HG03064 (cell line): ENCODE results near the gene PAQR7.

Source experiments
- ATAC-seq: cut with Tn5 transposase; IDR thresholded peaks from one replicate; pipeline ENCODE4 v1.9.1; 2021; ENCODE audit warnings: low read depth; ENCODE audit not compliant: unreplicated experiment

Gene PAQR7

DNA sequence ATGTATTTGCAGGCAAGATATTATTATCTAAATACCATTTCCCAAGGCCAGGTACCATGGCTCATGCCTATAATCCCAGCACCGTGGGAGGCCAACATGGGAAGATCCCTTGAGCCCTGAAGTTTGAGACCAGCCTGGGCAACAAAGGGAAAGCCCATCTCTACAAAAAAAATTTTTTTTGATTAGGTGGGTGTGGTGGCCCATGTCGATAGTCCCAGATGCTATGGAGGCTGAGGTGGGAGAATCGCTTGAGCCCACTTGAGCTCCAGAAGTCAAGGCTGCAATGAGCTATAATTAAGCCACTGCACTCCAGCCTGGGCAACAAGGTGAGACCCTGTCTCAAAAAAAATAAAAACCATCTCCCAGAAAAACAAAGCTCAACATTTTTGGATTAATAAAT is 28.5 kb upstream of the PAQR7 start:
- ATAC-seq = no peak

DNA sequence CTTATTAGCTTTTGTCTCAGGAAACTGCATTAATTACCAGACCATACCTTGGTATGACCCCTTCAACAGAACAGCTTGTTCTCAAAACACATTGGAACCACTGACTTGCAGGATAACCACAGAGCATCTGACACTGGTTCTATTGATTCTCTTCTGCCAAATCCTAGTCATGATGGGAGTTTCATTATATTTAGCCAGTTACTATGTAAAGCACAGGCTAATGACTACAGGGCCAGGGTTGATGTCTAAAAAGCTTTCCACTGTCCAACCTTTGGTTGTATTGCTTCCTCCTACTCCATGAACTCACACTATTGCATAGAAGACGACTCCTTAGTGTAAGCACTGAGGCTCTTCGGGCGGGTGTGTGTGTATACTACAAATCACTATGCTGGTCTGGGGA is 27.0 kb upstream of the PAQR7 start:
- ATAC-seq = no peak

DNA sequence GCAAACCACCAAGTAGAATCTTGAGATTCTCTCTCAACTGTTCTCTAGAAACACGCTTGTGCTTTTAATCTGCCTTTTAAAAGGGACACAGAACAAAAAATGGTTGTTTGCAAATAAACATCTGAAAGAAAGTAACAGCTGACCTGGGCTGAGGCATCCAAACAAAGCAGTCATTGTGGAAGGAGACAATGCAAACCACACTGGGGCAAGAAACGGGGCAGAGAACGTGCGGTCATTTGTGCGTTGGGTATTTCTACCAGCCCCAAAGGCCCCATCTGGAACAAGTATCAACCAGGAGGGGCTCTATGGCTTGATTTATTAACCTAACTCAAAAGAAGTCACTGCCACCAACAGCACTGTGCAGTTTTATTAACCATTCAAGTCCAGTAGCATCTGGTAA is 24.7 kb upstream of the PAQR7 start:
- ATAC-seq = no peak

DNA sequence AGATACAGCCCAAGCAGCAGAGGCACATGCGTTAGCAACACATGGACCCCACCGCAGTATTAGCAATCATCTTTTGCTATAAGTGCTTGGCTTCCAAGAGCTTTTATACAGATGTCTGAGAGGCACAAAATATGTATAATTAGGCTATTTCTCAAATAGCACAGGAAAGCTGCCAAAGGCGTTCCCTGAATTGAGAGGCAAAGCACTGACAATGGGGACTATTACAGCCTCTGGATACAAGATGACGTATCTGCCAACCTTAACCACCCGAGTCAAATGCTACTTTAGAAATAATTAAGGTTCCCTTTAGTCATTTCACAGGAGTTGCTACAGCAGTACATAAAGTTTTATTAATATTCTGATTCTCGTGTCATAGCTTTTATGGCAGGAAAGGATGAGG is 24.3 kb upstream of the PAQR7 start:
- no peak for ATAC-seq

DNA sequence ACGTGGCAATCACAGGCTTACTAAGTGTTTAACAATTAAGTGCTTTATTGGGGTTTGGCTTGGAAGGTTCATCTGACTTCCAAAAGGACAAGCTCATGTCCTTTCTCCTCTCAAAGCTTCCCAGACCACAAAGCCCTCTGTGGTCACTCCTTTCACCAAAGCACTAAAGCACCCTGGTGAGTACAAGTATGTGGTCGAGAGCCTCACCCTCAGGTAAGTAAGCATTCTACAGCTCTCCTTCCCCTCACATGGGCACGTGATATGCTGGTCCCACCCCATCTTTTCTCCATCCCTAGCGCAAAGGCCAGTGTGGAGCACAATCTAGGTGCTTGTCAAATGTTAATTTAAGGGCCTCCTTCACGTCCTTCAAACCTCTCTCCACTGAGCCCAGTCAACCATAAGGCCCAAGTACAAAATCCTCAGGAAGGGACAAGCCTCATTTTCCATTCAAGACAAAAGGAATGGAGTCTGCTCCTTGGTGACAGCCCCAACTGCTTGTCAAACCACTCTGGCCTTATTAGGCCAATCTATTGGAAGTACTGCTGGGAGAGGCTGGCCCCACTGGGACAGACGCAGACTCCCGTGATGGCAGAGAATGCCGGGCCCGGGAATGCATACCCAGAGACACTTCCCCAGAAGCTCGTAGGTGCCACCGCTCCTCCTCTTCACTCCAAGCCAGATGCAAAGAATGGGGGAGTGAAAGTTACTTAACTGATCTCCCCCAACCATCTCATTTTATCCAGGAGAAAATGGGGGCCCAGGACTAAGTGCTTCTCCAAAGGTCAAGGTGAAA is 22.9 kb upstream of the PAQR7 start:
- no peak for ATAC-seq

DNA sequence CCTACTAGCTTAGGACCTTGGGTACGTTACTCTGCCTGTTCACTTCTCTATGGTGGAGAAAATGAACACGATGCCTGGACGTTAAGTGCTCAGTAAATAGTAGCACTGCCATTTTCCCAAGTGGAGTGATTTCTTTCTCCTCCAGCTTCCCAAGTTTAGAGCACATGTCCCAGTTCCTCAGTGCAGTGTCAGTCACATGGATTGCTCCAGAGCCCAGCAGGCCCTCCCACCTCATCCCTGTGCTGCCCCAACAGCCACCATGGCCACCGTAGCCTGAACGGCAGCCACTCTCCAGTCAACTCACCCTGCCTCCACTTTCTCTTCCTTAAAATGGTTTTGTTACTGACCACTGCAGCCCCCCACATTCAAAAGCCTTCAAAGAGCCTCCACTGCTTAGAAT is 22.2 kb upstream of the PAQR7 start:
- no peak for ATAC-seq

DNA sequence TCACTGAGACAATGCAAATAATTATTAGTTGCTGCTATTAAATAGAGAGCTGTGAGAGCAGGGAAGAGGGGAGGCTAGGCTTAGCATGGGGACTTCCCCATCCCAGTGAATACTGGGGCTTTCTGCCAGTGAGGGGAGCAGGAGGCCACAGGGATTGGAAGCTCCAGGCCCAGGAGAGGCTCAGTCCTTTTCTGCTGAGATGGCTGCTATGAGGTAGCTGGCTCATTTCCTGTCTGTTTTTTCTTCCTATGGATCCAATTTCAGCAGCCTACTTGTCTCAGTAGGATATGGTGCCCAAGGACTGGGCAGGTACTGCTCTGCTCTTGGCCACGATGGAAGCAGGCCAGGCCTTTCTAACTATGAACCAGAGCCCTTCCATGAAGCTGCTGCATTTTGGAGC is 20.8 kb upstream of the PAQR7 start:
- ATAC-seq = no peak

DNA sequence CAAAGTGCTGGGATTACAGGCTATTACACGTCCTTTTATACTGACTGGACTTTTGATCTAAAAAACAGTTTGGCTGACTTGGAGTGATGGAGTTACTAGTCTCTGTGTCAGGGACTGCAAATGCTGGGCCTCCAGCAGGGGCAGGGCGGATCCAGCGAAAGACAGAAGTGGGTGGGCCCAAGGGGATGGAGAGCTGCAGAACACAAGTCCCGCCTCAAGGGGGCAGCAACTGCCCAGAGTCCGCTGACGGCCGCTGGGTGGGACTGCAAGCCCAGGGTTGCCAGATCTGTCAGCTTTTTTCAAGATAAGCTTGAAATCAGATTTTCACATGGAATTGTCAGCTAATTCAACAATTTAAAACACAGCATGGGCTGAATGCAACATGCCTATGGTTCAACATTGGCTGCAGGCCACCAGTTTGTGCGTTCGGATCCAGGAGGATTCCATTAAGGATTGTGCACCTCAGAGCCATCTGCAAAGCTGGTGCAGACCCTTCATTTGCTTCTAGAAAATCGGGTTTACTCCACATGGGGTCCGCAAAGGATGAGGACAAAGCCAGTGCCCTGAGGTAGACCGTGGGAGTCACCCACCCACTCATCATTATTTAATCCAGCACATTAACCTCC is 20.0 kb upstream of the PAQR7 start:
- ATAC-seq = no peak

DNA sequence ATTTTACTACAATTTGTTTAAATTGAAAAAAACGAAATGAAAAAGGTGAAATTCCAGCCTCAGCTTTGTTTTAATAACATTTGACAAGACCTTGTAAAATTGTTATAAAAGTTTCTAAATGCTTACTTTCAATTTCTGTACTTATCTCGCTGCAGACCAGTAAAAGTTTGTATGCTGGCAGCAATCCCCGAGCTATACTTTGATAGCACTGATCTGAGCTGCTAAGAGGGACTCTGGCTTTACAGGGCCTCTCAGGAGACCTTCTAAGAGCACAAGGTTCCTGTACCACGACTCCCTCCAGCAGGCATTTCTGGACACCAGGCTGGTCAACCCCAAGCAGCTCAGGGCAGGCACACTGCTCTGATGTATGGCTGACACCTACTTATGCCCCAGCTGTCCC is 17.6 kb upstream of the PAQR7 start:
- ATAC-seq = no peak

DNA sequence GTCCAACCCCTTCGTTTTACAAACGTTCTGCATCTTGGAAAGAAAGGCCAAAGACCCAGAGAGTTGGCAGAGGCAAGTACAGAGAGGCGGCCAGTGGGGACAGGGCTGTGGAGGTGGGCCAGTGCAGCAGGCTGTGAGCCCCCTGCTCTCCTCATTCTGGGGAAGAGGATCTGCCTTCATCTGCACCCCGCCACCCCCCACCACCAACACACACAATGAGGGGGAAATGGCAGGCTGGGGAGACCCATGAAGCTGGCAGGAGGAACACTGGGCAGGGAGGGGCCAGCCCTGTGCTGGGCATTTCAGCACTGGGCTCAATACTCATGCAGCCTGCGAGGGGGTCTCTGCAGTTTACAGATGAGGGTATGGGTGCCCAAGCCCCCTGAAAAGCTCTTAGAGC is 16.1 kb upstream of the PAQR7 start:
- no peak for ATAC-seq

DNA sequence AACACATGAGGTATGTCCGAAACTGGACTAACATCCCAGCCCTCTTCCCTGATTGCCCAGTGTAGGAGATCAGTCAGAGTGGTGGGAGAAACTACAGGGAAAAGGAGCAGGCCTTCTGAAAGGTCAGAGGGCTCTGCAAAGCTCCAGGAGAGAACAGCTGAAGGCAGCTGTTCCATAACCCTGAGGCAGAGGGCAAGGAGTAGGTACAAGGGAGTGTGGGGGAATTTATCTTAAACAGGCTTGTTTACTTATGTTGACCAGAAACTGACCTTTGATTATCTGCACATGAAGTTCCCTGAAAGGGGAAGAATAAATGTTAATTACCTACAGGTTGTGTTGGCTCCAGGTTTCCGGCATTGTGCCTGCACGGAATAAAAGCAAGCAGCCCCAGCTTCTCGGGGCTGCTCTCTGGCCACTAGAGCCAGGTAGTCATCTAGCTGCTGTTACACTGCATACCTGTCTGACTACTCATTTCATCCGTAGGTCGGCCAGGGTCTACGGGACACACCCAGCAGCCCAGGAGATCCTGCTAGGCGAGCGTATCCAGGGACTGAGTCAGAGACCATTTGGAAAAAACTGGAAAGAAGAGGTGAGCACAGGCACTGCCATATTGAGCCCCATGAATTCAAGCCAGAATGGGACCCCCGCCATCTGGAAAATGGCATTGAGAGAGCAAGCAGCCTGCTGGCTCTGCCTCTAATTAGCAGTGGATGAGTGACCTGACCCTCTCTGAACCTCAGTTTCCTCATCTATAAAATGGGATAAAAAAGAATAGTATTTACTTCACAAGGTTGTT is 14.9 kb upstream of the PAQR7 start:
- ATAC-seq = no peak

DNA sequence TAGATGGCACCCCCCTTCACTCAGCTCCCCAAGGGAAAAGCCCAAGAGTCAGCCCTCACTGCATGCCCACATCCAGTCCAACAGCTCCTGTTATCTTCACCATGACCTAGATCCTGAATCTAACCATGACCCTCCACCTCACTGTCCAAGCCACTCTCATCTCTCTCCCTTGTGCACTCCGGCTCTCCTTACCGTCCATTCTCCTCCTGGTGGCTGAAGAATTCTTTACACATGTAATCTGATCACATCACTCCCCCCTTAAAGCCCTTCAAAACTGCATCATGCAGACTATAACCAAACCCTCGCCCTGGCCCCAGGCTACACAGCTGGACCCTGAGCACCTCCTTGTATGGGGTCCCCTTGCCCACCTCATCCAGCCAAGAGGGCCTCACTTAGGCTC is 14.0 kb upstream of the PAQR7 start:
- ATAC-seq = no peak

DNA sequence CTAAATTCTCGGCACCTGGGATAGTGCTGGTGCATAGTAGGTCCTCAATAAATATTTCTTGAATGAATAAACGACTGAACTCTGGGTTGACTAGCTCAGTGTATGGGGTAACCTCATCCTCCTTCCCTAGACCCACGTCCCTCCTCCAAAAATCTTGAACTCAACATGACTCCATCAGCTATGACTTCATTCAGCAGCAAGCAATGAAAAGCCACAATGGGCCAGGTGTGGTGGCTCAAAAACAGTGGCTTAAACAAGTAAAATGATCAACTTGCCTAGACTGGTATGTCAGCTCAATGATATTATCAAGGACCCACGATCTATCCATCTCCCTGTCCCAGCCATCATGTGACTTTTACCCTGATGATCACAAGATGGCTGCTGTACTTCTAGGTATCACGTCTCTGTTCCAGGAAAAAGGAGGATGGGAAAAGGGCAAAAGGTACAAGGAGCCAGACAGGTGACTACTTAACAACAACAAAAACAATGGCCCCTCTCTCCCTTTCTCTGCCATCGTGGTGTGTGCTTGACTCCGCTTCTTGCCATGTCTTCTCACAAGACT is 13.0 kb upstream of the PAQR7 start:
- ATAC-seq = no peak

DNA sequence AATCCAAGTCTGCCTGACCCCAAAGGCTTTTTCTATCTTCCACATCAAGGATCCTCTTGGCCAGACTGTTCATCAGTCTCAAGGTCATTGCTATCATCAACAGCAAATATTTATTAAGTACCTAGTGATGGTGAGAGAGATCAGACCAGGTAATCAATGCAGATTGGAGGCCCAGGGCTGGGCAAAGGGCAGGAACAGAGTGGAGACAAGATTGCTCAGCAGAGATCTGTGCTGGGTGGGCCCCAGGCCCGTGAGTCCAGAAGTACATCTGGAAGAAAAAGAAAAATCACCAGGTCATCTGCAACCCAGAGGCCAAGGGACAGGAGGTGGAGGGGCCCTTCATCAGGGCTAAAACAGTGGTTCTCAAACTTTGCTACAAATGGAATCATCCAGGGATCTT is 10.1 kb upstream of the PAQR7 start:
- no peak for ATAC-seq

DNA sequence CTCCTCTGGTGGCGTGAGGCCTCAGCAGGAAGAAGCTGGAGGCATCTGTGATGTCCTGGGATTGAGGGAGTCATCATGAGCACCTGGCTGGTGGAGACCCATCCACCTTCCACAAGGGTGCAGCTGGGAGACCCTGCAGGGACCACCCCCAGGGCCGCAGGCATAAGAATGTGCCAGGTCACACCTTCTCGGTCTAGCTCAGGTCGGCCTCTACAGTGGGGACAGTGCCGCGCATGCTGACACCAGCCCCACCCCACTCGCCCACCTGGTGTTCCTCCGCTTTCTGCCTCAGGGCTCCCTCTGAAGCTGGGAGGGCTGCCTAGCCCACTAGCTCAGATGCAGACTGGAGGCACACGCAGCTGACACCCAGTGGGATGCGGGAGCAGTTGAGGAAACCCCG is 5.8 kb upstream of the PAQR7 start:
- ATAC-seq = no peak

DNA sequence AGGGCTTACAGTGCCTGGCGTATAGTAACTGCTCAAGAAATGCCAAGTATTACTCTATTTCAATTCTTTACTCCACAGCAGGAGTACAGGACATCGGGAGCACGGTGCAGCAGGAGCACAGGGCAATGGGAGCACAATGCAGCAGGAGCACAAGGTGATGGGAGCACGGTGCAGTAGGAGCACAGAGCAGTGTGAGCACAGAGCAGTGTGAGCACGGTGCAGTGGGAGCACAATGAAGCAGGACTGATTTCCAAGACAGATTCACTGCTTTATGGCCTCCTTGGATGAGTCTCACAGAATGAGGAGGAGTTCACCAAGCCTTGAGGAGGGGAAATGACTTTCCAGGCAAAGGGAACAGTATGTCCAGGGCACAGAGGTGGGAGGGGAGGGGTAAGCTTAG is 5.0 kb upstream of the PAQR7 start:
- no peak for ATAC-seq

DNA sequence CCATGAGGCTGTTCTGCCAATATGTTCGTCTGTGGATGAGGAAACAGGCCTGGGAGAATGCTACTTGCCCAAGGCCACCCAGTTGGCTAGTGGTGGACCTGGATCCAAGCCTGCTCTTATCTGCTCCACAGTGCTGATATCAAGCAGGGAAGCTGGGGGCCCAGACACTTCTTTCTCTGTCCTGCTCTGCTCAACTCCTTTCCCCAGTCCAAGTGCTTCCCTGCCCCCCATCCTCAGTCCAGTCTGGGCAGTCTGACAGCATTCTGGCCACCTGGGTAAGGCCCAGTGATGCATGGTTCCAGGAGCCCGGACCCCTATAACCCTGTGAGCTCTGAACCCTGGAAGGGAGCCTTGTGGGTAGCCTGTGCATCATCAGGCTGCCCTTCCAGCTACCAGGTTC is 4.2 kb upstream of the PAQR7 start:
- no peak for ATAC-seq

DNA sequence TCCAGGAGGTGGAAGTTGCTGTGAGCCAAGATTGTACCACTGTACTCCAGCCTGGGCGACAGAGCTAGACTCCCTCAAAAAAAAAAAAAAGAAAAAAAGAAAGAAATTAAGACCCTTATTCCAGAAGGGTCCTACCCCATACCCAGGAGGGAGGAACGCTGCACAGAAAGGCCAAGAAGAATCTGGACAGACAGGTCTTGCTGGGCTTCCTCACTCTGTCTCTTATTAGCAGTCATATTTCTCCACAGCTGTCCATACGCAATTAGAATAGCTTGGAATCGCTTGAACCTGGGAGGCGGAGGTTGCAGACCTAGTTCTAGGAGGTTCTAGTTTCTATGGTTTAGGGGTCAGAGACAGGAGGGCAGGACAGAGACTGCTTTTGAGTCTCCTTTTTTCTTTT is 3.2 kb upstream of the PAQR7 start:
- no peak for ATAC-seq

DNA sequence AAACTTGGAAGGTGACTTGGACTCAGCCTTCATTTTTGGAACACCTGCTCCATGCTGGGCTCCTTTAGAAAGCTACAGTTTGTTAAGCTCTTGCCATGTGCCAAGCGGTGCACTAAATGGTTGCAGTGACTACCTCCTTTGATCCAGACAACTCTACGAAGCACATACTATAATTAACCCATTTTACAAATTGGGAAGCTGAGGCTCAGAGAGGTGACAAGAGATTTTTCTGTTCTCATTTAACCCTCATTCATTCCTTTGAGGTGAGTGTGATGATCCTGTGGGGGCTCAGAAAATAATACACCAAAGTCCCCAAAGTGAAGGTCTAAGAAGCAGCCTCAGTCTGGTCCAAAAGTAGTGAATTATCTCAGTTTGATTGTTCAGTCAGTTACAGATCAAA is 1.6 kb upstream of the PAQR7 start:
- ATAC-seq = no peak

DNA sequence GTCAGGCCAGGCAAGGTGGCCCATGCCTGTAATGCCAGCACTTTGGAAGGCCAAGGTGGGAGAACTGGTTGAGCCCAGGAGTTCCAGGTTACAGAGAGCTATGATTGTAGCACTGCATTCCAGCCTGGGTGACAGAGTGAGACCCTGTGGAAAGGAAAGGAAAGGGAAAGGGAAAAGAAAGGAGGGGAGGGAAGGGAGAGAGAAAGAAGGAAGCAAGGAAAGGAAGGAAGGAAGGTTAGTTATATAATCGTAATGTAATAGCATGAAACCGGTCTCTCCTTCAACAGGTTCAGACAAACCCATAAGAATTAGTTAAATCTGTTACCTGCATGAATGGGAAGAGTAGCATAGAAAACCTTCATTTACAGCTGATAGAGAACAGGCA is 1.2 kb upstream of the PAQR7 start:
- no peak for ATAC-seq

DNA sequence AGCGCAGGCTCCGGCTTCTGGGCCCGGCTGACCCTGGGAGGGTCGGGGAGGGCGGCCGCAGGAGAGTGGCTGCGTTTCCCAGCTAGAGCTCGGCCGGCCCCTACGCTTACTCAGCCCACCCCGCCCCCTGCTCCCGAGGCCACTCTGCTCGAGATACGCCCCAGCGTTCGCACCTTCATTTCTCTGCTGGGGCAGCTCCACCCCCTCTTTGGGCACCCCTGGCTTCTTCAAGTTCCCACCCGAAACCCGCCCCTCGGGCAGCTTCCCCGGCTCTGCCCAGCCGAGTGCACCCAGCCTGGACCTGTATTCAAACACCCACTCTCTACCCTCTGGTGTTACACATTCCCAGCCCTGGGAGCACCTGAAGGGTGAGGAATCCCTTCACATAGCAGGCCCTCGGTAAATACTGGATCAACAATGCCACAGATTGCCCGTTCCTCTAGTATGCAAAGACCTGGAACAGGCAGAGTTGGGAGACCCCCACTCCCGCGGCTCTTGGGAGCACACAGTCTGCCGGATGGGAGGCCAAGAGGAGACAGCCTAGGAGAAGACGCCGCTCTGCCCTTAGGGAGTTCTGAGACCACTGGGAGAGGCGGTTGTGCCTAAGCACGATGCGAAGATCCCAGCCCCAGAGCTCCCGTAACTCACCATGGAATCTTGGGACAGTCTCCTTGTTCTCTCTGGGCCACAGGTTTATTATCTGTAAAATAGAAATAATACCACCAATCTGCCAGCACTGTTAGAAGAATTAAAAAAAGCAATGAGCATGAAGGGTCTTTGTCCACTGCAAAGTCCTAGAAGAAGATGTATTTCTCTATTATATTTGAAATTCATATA is 566 bp upstream of the PAQR7 start:
- no peak for ATAC-seq
